Ovary (tissue), 9 donors: ENCODE measurements around the gene EPHA10. TPM values are rescaled to one million over a fixed set of nuclear protein-coding genes. Genes with fewer than 3 reads are reported as not detected.

Source experiments
- DNase-seq, 5 donors: peaks; one replicate each; pipeline ENCODE4 v3.0.0-alpha.2; 2019 to 2020
- H3K27ac ChIP-seq, 2 donors: fragments of 200-600 bp; one replicate each; pipeline versions ENCODE4 v1.5.1 to v1.8.0; 2019 to 2022
- H3K27me3 ChIP-seq: fragments of 200-600 bp; one replicate; pipeline ENCODE4 v1.8.0; 2022
- H3K36me3 ChIP-seq: fragments of 200-600 bp; sonication (generic); one replicate; pipeline ENCODE4 v1.5.1; 2019
- H3K4me1 ChIP-seq: one replicate; pipeline ENCODE4 v1.8.1; 2013; ENCODE audit warnings: mild to moderate bottlenecking, moderate library complexity; ENCODE audit not compliant: insufficient read depth
- H3K4me3 ChIP-seq: fragments of 200-600 bp; sonication (generic); one replicate; pipeline ENCODE4 v1.5.1; 2017
- H3K9me3 ChIP-seq, 2 donors: fragments of 200-600 bp in 1 of 2; sonication (generic) in 1 of 2; one replicate each; pipeline versions ENCODE4 v1.5.1 to v1.8.1; 2013 to 2019; ENCODE audit warnings: mild to moderate bottlenecking in 1 of 2, moderate library complexity in 1 of 2
- CTCF ChIP-seq, 3 donors: fragments of 450-650 bp in 2 of 3; fragments of 200-600 bp in 1 of 3; IDR thresholded peaks; one replicate each; pipeline versions ENCODE4 v1.5.1 to v1.8.0; 2016 to 2022; ENCODE audit warnings: antibody characterized with exemption in 3 of 3, mild to moderate bottlenecking in 1 of 3
- EP300 ChIP-seq: sonication (generic); formaldehyde crosslinking; IDR thresholded peaks from one replicate; pipeline ENCODE4 v1.6.1; 2017; ENCODE audit warnings: antibody characterized with exemption
- POLR2A ChIP-seq: fragments of 450-650 bp; IDR thresholded peaks from one replicate; pipeline ENCODE4 v1.6.1; 2017; ENCODE audit warnings: antibody characterized with exemption, mild to moderate bottlenecking, moderate library complexity
- WGBS, 3 donors: extraction: QIAGEN DNeasy Blood & Tissue Kit in 1 of 3; methylation state at CpG; one replicate each; pipeline versions ENCODE4 v1.1.5 to v1.1.7; 2013 to 2017; 5-methylcytosine and 5-hydroxymethylcytosine counted together
- intact Hi-C, 4 donors: fragments of 100-400 bp; cut with DNase I; formaldehyde crosslinking; loops; one replicate each; pipeline versions ENCODE4 v1.11.0 to v1.15.1; 2022 to 2023
- polyA plus RNA-seq, 2 donors: library from polyadenylated mRNA; stranded (reverse); fragments of 200-250 nt in 1 of 2; fragments of 350-450 nt in 1 of 2; fragmentation: Illumina TruSeq in 1 of 2; extraction: RNeasy Lipid Tissue Mini Kit (QIAGEN cat#74804) in 1 of 2; gene quantifications; one replicate each; pipeline ENCODE4 v1.2.3, GENCODE V29; 2013 to 2014
- total RNA-seq, 7 donors: library from RNA; depleted of rRNA in 2 of 7; stranded (reverse); fragments of >200 nt in 2 of 7; fragmentation: NEBNext Ultra II Directional in 3 of 7; extraction: Animal tissue kit (Norgen Biotek cat#: 25700) in 3 of 7; gene quantifications; one replicate each; pipeline versions ENCODE4 v1.1.0 to v1.2.4, GENCODE V29; 2016 to 2023
- donor health status: DM: no; HTN: no; CAD: no; lungs with moderate emphysema.
- donor health status: DM: no; HTN: no; CAD: no.
- donor health status: Bipolar disorder and iron deficiency.
- donor health status: DM: yes; HTN: yes; CAD: no.
- donor health status: DM: no; HTN: no; CAD: no.
- donor health status: DM: yes; HTN: yes; CAD: no.

Gene EPHA10
- total and polyA plus RNA-seq, 9 donors: 0.02 to 0.69 (median 0.30) TPM; not detected in 3

DNA sequence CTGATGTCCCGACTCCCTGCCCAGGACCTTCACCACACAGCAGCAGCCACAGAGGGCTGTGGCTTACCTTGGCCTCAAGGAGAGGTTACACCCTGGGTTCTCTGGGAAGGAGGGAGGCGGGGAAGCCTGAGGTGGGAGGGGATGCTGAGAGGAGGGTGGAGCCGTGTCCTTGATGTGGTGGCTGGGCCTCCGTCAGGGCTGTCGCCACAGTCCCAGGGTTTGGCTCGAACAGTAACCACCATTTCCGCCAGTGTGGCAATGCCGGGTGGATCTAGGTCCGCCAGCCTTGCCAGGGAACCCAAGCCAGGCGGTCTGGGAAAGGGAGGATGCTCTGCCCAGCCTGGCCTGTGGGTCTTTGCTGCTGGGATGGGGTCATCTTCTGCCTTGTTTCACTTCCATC is 91.0 kb downstream of the EPHA10 start:
- H3K36me3 ChIP-seq: no peaks in the 10 kb centered on the region
- WGBS, 3 donors: 60 to 82% (median 67%) methylated on average over 10 of the region's 10 CpGs
- H3K27me3 ChIP-seq: no peaks in the 10 kb centered on the region
- peaks cover 4% of the 10 kb centered on the region for H3K4me1 ChIP-seq
- intact Hi-C loops: loop anchor here in 1 of 4 donors (5.0 to 10.0 kb wide), 2 partner anchors 72 to 219 kb away; no protein-coding TSS in a partner anchor
- TF ChIP-seq POLR2A (no peak), CTCF (IDR thresholded peaks at IDR 0.05) (no peak), EP300 (no peak)
- no peaks in the 10 kb centered on the region for H3K9me3 ChIP-seq
- H3K4me3 ChIP-seq: no peak overlapping the region
- no peak overlapping the region for H3K27ac ChIP-seq
- DNase-seq: no peak

GRCh38 chr1:37672136-37672870 is 92.6 kb downstream of the EPHA10 start:
- H3K4me3 ChIP-seq: no peak overlapping the region
- H3K27me3 ChIP-seq: no peaks in the 10 kb centered on the region
- DNase-seq: no peak
- H3K27ac ChIP-seq: no peak overlapping the region
- no peak for TF ChIP-seq CTCF (IDR thresholded peaks at IDR 0.05)
- no peak for TF ChIP-seq EP300
- no peak for TF ChIP-seq POLR2A
- H3K36me3 ChIP-seq: no peaks in the 10 kb centered on the region
- peaks cover 4% of the 10 kb centered on the region for H3K4me1 ChIP-seq
- H3K9me3 ChIP-seq: no peaks in the 10 kb centered on the region
- intact Hi-C loops: loop anchor here in 1 of 4 donors (5.0 to 10.0 kb wide), 2 partner anchors 70 to 218 kb away; no protein-coding TSS in a partner anchor
- 56 to 68% (median 59%) methylated on average over 9 of the region's 9 CpGs for WGBS, 3 donors

GRCh38 chr1:37671261-37671660 is 93.7 kb downstream of the EPHA10 start:
- Histone ChIP-seq H3K27me3 (no peaks in the 10 kb centered on the region), H3K27ac (no peak overlapping the region), H3K4me3 (no peak overlapping the region), H3K9me3 (no peaks in the 10 kb centered on the region), H3K4me1 (peaks cover 4% of the 10 kb centered on the region), H3K36me3 (no peaks in the 10 kb centered on the region)
- TF ChIP-seq EP300: no peak
- TF ChIP-seq POLR2A: no peak
- TF ChIP-seq CTCF (IDR thresholded peaks at IDR 0.05): no peak
- intact Hi-C loops: loop anchor here in 1 of 4 donors (5.0 to 10.0 kb wide), 2 partner anchors 69 to 216 kb away; no protein-coding TSS in a partner anchor
- no peak for DNase-seq
- 65 to 77% (median 66%) methylated on average over 6 of the region's 6 CpGs for WGBS, 3 donors

GRCh38 chr1:37670133-37670532 is 94.8 kb downstream of the EPHA10 start:
- 42 to 62% (median 50%) methylated on average over 2 of the region's 2 CpGs for WGBS, 3 donors
- DNase-seq: no peak
- Histone ChIP-seq H3K36me3 (no peaks in the 10 kb centered on the region), H3K27ac (no peak overlapping the region), H3K27me3 (no peaks in the 10 kb centered on the region), H3K4me1 (no peaks in the 10 kb centered on the region), H3K9me3 (no peaks in the 10 kb centered on the region), H3K4me3 (no peak overlapping the region)
- no peak for TF ChIP-seq POLR2A
- TF ChIP-seq CTCF (IDR thresholded peaks at IDR 0.05): no peak
- TF ChIP-seq EP300: no peak
- intact Hi-C loops: loop anchor here in 1 of 4 donors (5.0 to 10.0 kb wide), 2 partner anchors 68 to 215 kb away; no protein-coding TSS in a partner anchor
